DND-41 (cell line): ENCODE data around the gene PHB1.

Source experiments
- CTCF ChIP-seq: IDR thresholded peaks from 2 replicates; pipeline ENCODE4 v1.5.1; 2012; ENCODE audit warnings: borderline replicate concordance, low read length, moderate library complexity, mild to moderate bottlenecking; ENCODE audit not compliant: poor library complexity, severe bottlenecking; ENCODE audit errors: extremely low read depth
- EZH2 ChIP-seq: IDR thresholded peaks from 3 replicates; pipeline ENCODE4 v1.6.1; 2012; ENCODE audit warnings: borderline replicate concordance, low read depth, mild to moderate bottlenecking, moderate library complexity, low read length, inconsistent platforms; ENCODE audit not compliant: severe bottlenecking

- TF ChIP-seq CTCF (no peak), EZH2 (no peak)
Measured at GRCh38 chr17:49409066-49409465, 5.6 kb downstream of the PHB1 start.
